Measurements from ENCODE around the gene MAP2. TPM values are rescaled to one million over a fixed set of nuclear protein-coding genes. Genes with fewer than 3 reads are reported as not detected.

MAP2 gene
- total and polyA plus RNA-seq, 10 of the 15 experiments (the other 5 are each of a cell fraction or from before 2014, with no cell fraction given), result 0.01 TPM; not detected in 9

- intact Hi-C loops (cut with micrococcal nuclease; ENCODE audit: unreplicated experiment) (no loop called here), in situ Hi-C loops (cut with MboI) (no loop called here)
- H3K4me3 ChIP-seq, result no peak overlapping the region
- no peak overlapping the region for H3K4me2 ChIP-seq (ENCODE audit: control insufficient read depth, insufficient read depth)
- 6% methylated on average over 8 of the region's 8 CpGs for WGBS (ENCODE audit: insufficient coverage, insufficient replicate concordance, low lambda C conversion rate, missing lambda C conversion rate)
- CTCF ChIA-PET, result interaction anchor here (1.3 kb wide), 1 partner anchor 52 kb away, joined by 3 read pairs; no protein-coding TSS in a partner anchor
- no peaks in the 10 kb centered on the region for H3K79me2 ChIP-seq (ENCODE audit: control insufficient read depth, insufficient read depth, low read length)
- RAD21 ChIA-PET (ENCODE audit: unreplicated experiment), result no interaction called here
- peaks cover 5% of the 10 kb centered on the region for H3K4me1 ChIP-seq (ENCODE audit: control insufficient read depth, insufficient read depth, low read length)
- H3K9me3 ChIP-seq (replicated peaks; ENCODE audit: control insufficient read depth, insufficient read depth, low read length), result no peaks in the 10 kb centered on the region; the same call in 2 of the 3 replicates
- no peaks in the 10 kb centered on the region for H3K36me3 ChIP-seq (ENCODE audit: control insufficient read depth in 2 of 2, insufficient read depth in 2 of 2, low read length in 1 of 2)
- no peak overlapping the region for H3K27ac ChIP-seq (ENCODE audit: control insufficient read depth, insufficient read depth)
- no peaks in the 10 kb centered on the region for H3K27me3 ChIP-seq (replicated peaks in 1 of 2; ENCODE audit: control insufficient read depth in 2 of 2, insufficient read depth in 2 of 2, low read length in 1 of 2)
- FAIRE-seq (no peak), DNase-seq (ENCODE audit: low read depth, low spot score) (no peak), ATAC-seq (no peak)
- TF ChIP-seq HSF1 (IDR thresholded peaks at IDR 0.05; ENCODE audit: low read depth, low read length) (no peak), RAD51 (IDR thresholded peaks at IDR 0.05) (no peak)
- POLR2A ChIA-PET, result no interaction called here
- BruUV-seq (replicated peaks), result no TSS peak
- no peak overlapping the region for H3K9ac ChIP-seq (ENCODE audit: control insufficient read depth, insufficient read depth, low read length)
- no peak overlapping the region for H2AFZ ChIP-seq (ENCODE audit: control insufficient read depth, low read depth, low read length)
- no peaks in the 10 kb centered on the region for H4K20me1 ChIP-seq (ENCODE audit: control insufficient read depth, insufficient read depth)
- SMC1A ChIA-PET (ENCODE audit: uncharacterized antibody, unreplicated experiment), result no interaction called here
Measured at GRCh38 chr2:209694748-209695147, 270.9 kb downstream of the MAP2 start.

GRCh38 chr2:209696836-209697711 is 273.2 kb downstream of the MAP2 start:
- RAD21 ChIA-PET (ENCODE audit: unreplicated experiment), result no interaction called here
- H3K36me3 ChIP-seq (ENCODE audit: control insufficient read depth in 2 of 2, insufficient read depth in 2 of 2, low read length in 1 of 2), result no peaks in the 10 kb centered on the region
- H3K4me1 ChIP-seq (ENCODE audit: control insufficient read depth, insufficient read depth, low read length), result peaks cover 5% of the 10 kb centered on the region
- H3K79me2 ChIP-seq (ENCODE audit: control insufficient read depth, insufficient read depth, low read length), result no peaks in the 10 kb centered on the region
- no peaks in the 10 kb centered on the region for H3K27me3 ChIP-seq (replicated peaks in 1 of 2; ENCODE audit: control insufficient read depth in 2 of 2, insufficient read depth in 2 of 2, low read length in 1 of 2)
- CTCF ChIA-PET, result no interaction called here
- ATAC-seq (peak; percentile 85), DNase-seq (ENCODE audit: low read depth, low spot score) (peak; percentile 30), FAIRE-seq (peak; percentile 84)
- no peaks in the 10 kb centered on the region; the same call in 2 of the 3 replicates for H3K9me3 ChIP-seq (replicated peaks; ENCODE audit: control insufficient read depth, insufficient read depth, low read length)
- H4K20me1 ChIP-seq (ENCODE audit: control insufficient read depth, insufficient read depth), result no peaks in the 10 kb centered on the region
- intact Hi-C loops (cut with micrococcal nuclease; ENCODE audit: unreplicated experiment), result no loop called here
- peak overlapping the region; percentile 15; the same call in 1 of the 2 replicates for H3K27ac ChIP-seq (ENCODE audit: control insufficient read depth, insufficient read depth)
- H3K4me2 ChIP-seq (ENCODE audit: control insufficient read depth, insufficient read depth), result peak overlapping the region; percentile 61
- peak overlapping the region; percentile 52; the same call in 1 of the 2 replicates for H3K4me3 ChIP-seq
- POLR2A ChIA-PET, result no interaction called here
- SMC1A ChIA-PET (ENCODE audit: uncharacterized antibody, unreplicated experiment), result no interaction called here
- in situ Hi-C loops (cut with MboI), result no loop called here
- BruUV-seq (replicated peaks), result no TSS peak
- no peak overlapping the region for H2AFZ ChIP-seq (ENCODE audit: control insufficient read depth, low read depth, low read length)
- 3% methylated on average over 8 of the region's 8 CpGs for WGBS (ENCODE audit: insufficient coverage, insufficient replicate concordance, low lambda C conversion rate, missing lambda C conversion rate)
- no peak overlapping the region for H3K9ac ChIP-seq (ENCODE audit: control insufficient read depth, insufficient read depth, low read length)
- peak; percentile 70 for TF ChIP-seq JUNB (IDR thresholded peaks at IDR 0.05)
- peak; percentile 65; the same call in 1 of the 2 replicates for TF ChIP-seq NFIC (IDR thresholded peaks at IDR 0.05; ENCODE audit: low read depth, low read length)
- TF ChIP-seq RUNX3 (IDR thresholded peaks at IDR 0.05; ENCODE audit: low read length), result peak; percentile 91
- TF ChIP-seq ETV6 (conservative IDR thresholded peaks at IDR 0.05 in 1 of 2, IDR thresholded peaks at IDR 0.05 in 1 of 2; ENCODE audit: borderline replicate concordance in 1 of 2, low read depth in 1 of 2), result peak in 1 of 2 experiments; percentile 28; a peak in 1 of 4 replicates
- peak; percentile 61 for TF ChIP-seq ATF2 (IDR thresholded peaks at IDR 0.05; ENCODE audit: low read length)
- TF ChIP-seq CBFB (IDR thresholded peaks at IDR 0.05; ENCODE audit: low read depth), result no peak
- TF ChIP-seq EP300 (IDR thresholded peaks at IDR 0.05; ENCODE audit: borderline replicate concordance in 1 of 2, control insufficient read depth in 1 of 2, low read depth in 2 of 2, low read length in 2 of 2), result peak in 1 of 2 experiments; percentile 8; a peak in 2 of 4 replicates
- TF ChIP-seq SPI1 (IDR thresholded peaks at IDR 0.05; ENCODE audit: borderline replicate concordance, insufficient read depth, low read depth, low read length), result peak; percentile 75
- no peak for TF ChIP-seq SP1 (IDR thresholded peaks at IDR 0.05; ENCODE audit: low read depth, low read length)
- peak; percentile 64 to 65; a peak in 3 of 4 replicates for TF ChIP-seq BHLHE40 (IDR thresholded peaks at IDR 0.05; ENCODE audit: borderline replicate concordance in 1 of 2, low read depth in 2 of 2, low read length in 1 of 2)
- peak; percentile 38; the same call in 1 of the 2 replicates for TF ChIP-seq MTA2 (IDR thresholded peaks at IDR 0.05; ENCODE audit: low read depth)

All from GM12878 (cell line).